Prostate gland (tissue), 2 donors: ENCODE results near the gene RALGPS1.

Experiments used
- POLR2A ChIP-seq: fragments of 450-650 bp; IDR thresholded peaks from one replicate; pipeline ENCODE4 v1.6.1; 2016; ENCODE audit warnings: antibody characterized with exemption, mild to moderate bottlenecking
- TF ChIP-seq, protein P1 (sequence below), 4 experiments: fragments of 200-600 bp in 2 of 4; fragments of 450-650 bp in 2 of 4; sonication (generic) in 2 of 4; IDR thresholded peaks; 1 replicate in 3 of 4; 2 replicates in 1 of 4; pipeline ENCODE4 v1.5.1; 2016 to 2019; ENCODE audit warnings: antibody characterized with exemption in 4 of 4, mild to moderate bottlenecking in 2 of 4, moderate library complexity in 2 of 4

DNA sequence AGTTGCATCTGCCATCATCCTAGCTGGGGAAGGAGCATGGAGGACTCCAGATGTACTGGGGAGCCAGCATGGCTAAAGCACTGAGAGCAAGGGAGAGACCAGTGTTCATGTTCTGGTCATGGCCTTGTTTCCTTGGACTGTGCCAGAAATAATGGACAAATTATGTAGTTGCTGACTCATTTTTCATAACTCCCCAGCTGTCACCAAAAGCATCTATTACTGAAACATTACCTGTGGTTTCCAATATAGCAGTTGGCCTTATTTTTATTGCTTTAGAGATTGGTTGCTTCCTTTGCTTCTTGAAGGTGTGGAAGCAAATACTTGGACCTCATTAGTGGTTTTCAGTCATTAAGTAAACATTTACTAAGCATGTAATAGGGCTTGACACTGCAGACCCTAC, 11.3 kb downstream of the RALGPS1 start:
- no peak for TF ChIP-seq POLR2A
- TF ChIP-seq, protein P1, sequence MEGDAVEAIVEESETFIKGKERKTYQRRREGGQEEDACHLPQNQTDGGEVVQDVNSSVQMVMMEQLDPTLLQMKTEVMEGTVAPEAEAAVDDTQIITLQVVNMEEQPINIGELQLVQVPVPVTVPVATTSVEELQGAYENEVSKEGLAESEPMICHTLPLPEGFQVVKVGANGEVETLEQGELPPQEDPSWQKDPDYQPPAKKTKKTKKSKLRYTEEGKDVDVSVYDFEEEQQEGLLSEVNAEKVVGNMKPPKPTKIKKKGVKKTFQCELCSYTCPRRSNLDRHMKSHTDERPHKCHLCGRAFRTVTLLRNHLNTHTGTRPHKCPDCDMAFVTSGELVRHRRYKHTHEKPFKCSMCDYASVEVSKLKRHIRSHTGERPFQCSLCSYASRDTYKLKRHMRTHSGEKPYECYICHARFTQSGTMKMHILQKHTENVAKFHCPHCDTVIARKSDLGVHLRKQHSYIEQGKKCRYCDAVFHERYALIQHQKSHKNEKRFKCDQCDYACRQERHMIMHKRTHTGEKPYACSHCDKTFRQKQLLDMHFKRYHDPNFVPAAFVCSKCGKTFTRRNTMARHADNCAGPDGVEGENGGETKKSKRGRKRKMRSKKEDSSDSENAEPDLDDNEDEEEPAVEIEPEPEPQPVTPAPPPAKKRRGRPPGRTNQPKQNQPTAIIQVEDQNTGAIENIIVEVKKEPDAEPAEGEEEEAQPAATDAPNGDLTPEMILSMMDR (IDR thresholded peaks at IDR 0.05): no peak
